Heart right ventricle (tissue), 16 donors: ENCODE measurements around the gene KRT10. TPM values are rescaled to one million over a fixed set of nuclear protein-coding genes. Genes with fewer than 3 reads are reported as not detected.
"Not testable (repeated sequence)": the region's sequence is repeated elsewhere in the genome, so short reads cannot be mapped to it uniquely, and the experiment has no call there.

Source experiments
- ATAC-seq, 8 donors: fragments of 200-7000 bp; cut with Tn5 transposase; one replicate each; pipeline ENCODE4 v1.9.1; 2020; ENCODE audit warnings: mild to moderate bottlenecking in 8 of 8, moderate library complexity in 8 of 8, moderate number of reproducible peaks in 1 of 8
- DNase-seq, 2 donors: peaks; one replicate each; pipeline ENCODE4 v3.0.0-alpha.2; 2020
- H3K27ac ChIP-seq, 10 donors: fragments of 200-600 bp; sonication (generic) in 2 of 10; one replicate each; pipeline versions ENCODE4 v1.5.0 to v1.8.0; 2020 to 2022; ENCODE audit warnings: mild to moderate bottlenecking in 3 of 10
- H3K27me3 ChIP-seq, 7 donors: fragments of 200-600 bp; one replicate each; pipeline ENCODE4 v1.8.0; 2021 to 2022; ENCODE audit warnings: mild to moderate bottlenecking in 2 of 7
- H3K36me3 ChIP-seq, 9 donors: fragments of 200-600 bp; sonication (generic) in 1 of 9; one replicate each; pipeline versions ENCODE4 v1.5.0 to v1.8.0; 2020 to 2022; ENCODE audit warnings: mild to moderate bottlenecking in 2 of 9
- H3K4me1 ChIP-seq, 9 donors: fragments of 200-600 bp; sonication (generic) in 1 of 9; one replicate each; pipeline versions ENCODE4 v1.5.0 to v1.8.0; 2020 to 2022; ENCODE audit warnings: mild to moderate bottlenecking in 4 of 9
- H3K4me3 ChIP-seq, 10 donors: fragments of 200-600 bp; sonication (generic) in 2 of 10; one replicate each; pipeline versions ENCODE4 v1.5.0 to v1.8.0; 2020 to 2022; ENCODE audit warnings: mild to moderate bottlenecking in 7 of 10, moderate library complexity in 2 of 10
- H3K9me3 ChIP-seq, 11 donors: fragments of 200-600 bp in 10 of 11; sonication (generic) in 2 of 11; one replicate each; pipeline versions ENCODE4 v1.5.0 to v1.8.0; 2013 to 2022; ENCODE audit warnings: mild to moderate bottlenecking in 2 of 11, control low read depth in 1 of 11, moderate library complexity in 1 of 11
- CTCF ChIP-seq, 9 donors: fragments of 200-600 bp; sonication (generic) in 2 of 9; IDR thresholded peaks; one replicate each; pipeline versions ENCODE4 v1.5.0 to v1.8.0; 2021 to 2022; ENCODE audit warnings: antibody characterized with exemption in 9 of 9, mild to moderate bottlenecking in 5 of 9, moderate library complexity in 1 of 9
- WGBS, 2 donors: extraction: QIAGEN DNeasy Blood & Tissue Kit; methylation state at CpG; one replicate each; pipeline ENCODE4 v1.1.7; 2013; ENCODE audit warnings: inconsistent platforms in 1 of 2; 5-methylcytosine and 5-hydroxymethylcytosine counted together
- intact Hi-C, 10 donors: fragments of 100-400 bp; cut with DNase I; formaldehyde crosslinking; loops; one replicate each; pipeline versions ENCODE4 v1.11.1 to v1.14.2; 2022
- polyA plus RNA-seq, 2 donors: library from polyadenylated mRNA; stranded (reverse); fragments of 200-250 nt; gene quantifications; one replicate each; pipeline ENCODE4 v1.2.3, GENCODE V29; 2013
- total RNA-seq, 10 donors: library from RNA; stranded (reverse); fragmentation: NEBNext Ultra II Directional in 3 of 10; extraction: Animal tissue kit (Norgen Biotek cat#: 25700) in 3 of 10; gene quantifications; one replicate each; pipeline versions ENCODE4 v1.2.1 to v1.2.4, GENCODE V29; 2021 to 2023
- donor health status: Arrhythmogenic right ventricular cardiomyopathy.
- donor health status: ischemic (EF 13 %, LVEDD 7.1; RV severe dilation, severe dysfunction).
- donor health status: healthy with polysubstance abuse.
- donor health status: DM: no; HTN: yes; CAD: no.
- donor health status: DM: no; HTN: no; CAD: no.
- donor health status: ischemic (EF 25% LVEDD 6.9; RV normal size, moderate dysfunction).
- donor health status: ischemic (EF 25% LVEDD 5.7; RV mildly dilated, moderate dysfunction).
- donor health status: healthy.
- donor health status: DM: yes; HTN: yes; CAD: no.
- donor health status: Ischemic cardiomyopathy.
- donor health status: ischemic (EF 35%, LVEDD 5.7; RV mildly dilated, moderate dysfunction).
- donor health status: nonischemic (EF 11% LVEDD 7.7; RV severe dilation, severe dysfunction).
- donor health status: DM: yes; HTN: yes; CAD: no.
- donor health status: PGD.
- donor health status: ischemic (EF 29% LVEDD 5.4; RV normal size, mild dysfunction).
- donor health status: nonischemic (EF 23%, LVEDD 6.1; RV moderate dilation, normal function).

KRT10 gene
- total and polyA plus RNA-seq, 12 donors = 40.9 to 86.8 (median 48.5) TPM

- H3K27me3 ChIP-seq = peaks cover 0 to 19% (median 7%) of the 10 kb centered on the region in 7 donors
- intact Hi-C loops = no loop called here
- TF ChIP-seq CTCF (IDR thresholded peaks at IDR 0.05) = no peak
- no peaks in the 10 kb centered on the region for H3K4me1 ChIP-seq
- WGBS, 2 donors = 88 to 91% methylated on average over 14 of the region's 14 CpGs
- H3K27ac ChIP-seq = no peak overlapping the region
- no peaks in the 10 kb centered on the region for H3K9me3 ChIP-seq
- H3K4me3 ChIP-seq = no peak overlapping the region
- no peak for DNase-seq
- H3K36me3 ChIP-seq = no peaks in the 10 kb centered on the region
- no peak for ATAC-seq
Measured at GRCh38 chr17:40864661-40865390, 42.4 kb upstream of the KRT10 start.

DNA sequence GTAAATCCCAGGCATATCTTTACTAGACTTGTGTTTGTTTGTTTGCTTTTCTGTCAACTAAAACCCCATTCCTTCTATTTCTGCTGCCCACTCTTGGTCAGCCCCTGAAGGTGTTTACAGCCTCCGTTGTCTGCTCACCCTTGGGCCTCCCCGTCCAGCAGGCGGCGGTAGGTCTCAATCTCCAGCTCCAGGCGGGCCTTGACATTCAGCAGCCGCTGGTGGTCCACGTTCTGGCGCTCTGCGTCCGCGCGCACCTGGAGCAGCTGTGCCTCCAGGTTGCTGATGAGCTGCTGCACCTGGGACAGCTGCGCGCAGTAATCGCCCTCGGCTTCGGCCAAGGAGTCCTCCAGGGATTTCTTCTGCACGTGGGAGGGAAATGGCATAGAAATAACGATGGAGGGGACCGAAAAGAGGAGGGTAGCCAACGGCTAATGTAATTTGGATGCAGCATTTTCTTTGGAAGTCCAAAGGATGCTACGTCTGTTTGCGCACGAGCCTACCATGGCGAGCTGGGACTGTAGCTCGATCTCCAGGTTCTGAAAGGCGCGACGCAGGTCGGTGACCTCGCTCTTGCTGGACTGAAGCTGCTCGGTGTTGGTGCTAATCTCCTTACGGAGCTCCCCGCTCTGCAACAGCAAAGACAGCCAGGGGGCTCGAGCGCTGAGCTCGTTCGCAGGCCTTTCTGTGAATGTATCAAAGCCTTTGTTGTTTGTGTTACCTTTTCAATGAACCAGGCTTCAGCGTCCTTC is 40.7 kb upstream of the KRT10 start:
- Histone ChIP-seq H3K36me3 (no peaks in the 10 kb centered on the region), H3K4me1 (no peaks in the 10 kb centered on the region), H3K9me3 (no peaks in the 10 kb centered on the region), H3K4me3 (no peak overlapping the region), H3K27ac (no peak overlapping the region), H3K27me3 (peaks cover 0 to 17% (median 7%) of the 10 kb centered on the region in 7 donors)
- peak in 3 of 9 donors; percentile 5 to 17 (median 17) for TF ChIP-seq CTCF (IDR thresholded peaks at IDR 0.05)
- WGBS, 2 donors = 46 to 51% methylated on average over 39 of the region's 39 CpGs
- intact Hi-C loops = no loop called here
- ATAC-seq = no peak
- DNase-seq = peak in 1 of 2 donors; percentile 12

DNA sequence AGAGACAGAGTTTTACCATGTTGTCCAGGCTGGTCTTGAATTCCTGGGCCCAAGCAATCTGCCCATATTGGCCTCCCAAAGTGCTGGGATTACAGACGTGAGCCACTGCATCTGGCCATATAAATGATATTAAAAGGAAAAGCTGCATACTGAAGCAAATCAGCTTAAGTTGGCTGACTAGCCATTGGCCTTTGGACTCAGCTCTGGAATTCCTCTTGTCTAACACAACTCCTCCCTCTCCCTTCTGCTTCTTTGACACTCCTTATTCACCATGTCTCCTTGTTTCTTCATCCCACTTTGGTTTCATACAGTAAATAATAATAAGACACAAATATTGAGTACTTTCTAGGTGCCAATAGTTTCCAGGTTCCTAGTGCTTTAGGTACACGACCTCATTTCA is 37.1 kb upstream of the KRT10 start:
- peaks cover 0 to 15% (median 5%) of the 10 kb centered on the region in 7 donors for H3K27me3 ChIP-seq
- ATAC-seq (no peak), DNase-seq (no peak)
- 66 to 86% methylated on average over 2 of the region's 2 CpGs for WGBS, 2 donors
- intact Hi-C loops = loop anchor here in 6 of 10 donors (5.0 kb wide), 6 partner anchors 48 to 803 kb away; no protein-coding TSS in a partner anchor
- peaks cover 0 to 14% (median 0%) of the 10 kb centered on the region in 9 donors for H3K4me1 ChIP-seq
- H3K27ac ChIP-seq = no peak overlapping the region
- TF ChIP-seq CTCF (IDR thresholded peaks at IDR 0.05) = no peak
- H3K4me3 ChIP-seq = no peak overlapping the region
- H3K36me3 ChIP-seq = no peaks in the 10 kb centered on the region
- no peaks in the 10 kb centered on the region for H3K9me3 ChIP-seq

DNA sequence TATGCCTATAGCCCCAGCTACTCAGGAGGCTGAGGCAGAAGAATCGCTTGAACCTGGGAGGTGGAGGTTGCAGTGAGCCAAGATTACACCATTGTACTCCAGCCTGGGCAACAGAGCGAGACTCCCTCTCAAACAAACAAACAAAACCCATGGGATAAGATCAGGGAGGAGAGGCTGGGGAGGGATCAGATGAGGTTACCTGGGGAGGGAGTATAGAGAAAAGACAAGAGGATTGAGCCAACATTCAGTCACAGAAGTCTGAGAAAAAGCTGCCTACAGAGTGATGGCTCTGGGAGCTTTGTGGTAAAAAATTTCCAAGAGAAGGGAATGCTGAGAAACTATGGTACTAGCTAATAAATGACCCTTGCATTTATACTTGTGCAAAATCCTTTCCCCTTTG is 36.3 kb upstream of the KRT10 start:
- H3K4me3 ChIP-seq, H3K36me3 ChIP-seq, ATAC-seq, H3K27ac ChIP-seq, H3K9me3 ChIP-seq, DNase-seq: not testable (repeated sequence)
- 84 to 85% methylated on average over 2 of the region's 2 CpGs for whole genome bisulfite sequencing, 2 donors
- Histone ChIP-seq H3K27me3 (peaks cover 0 to 14% (median 5%) of the 10 kb centered on the region in 7 donors), H3K4me1 (peaks cover 0 to 14% (median 0%) of the 10 kb centered on the region in 9 donors)
- intact Hi-C loops = loop anchor here in 6 of 10 donors (5.0 kb wide), 6 partner anchors 49 to 804 kb away; no protein-coding TSS in a partner anchor
